Measurements from ENCODE around the gene RCOR2. TPM values are rescaled to one million over a fixed set of nuclear protein-coding genes. Genes with fewer than 3 reads are reported as not detected.

The RCOR2 gene
- total RNA-seq, 1 donor from 2014 or later = 70.6 TPM

DNA sequence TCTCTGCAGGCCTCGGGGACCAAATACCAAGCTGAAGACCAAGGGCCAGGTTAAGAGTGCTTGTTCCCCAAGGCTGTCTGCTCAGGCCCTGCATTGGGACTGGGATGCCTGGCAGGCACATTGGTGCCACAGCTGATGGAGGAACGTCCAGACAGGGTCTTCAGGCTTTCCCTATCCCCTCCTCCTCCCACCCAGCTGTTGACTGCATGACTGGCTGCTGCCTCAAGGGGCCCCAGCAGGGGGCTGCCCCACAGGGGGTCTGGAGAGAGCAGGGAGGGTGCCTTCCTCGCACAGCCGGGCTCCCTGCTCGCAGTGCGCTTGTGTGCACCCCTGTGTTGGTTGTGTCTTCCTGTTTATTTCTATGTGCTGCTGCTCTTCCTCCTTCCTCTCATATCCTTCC, 9.9 kb downstream of the RCOR2 start:
- H3K36me3 ChIP-seq = no peaks in the 10 kb centered on the region
- H3F3A ChIP-seq (ENCODE audit: low read depth) = peaks cover 48% of the 10 kb centered on the region
- DNase-seq (ENCODE audit: low spot score) = no peak
- H3K4me1 ChIP-seq = peaks cover 48% of the 10 kb centered on the region
- H3K4me3 ChIP-seq = no peak overlapping the region
- Mint-ChIP-seq H3K27me3 (ENCODE audit: insufficient read depth, low read depth) (peaks cover 5% of the 10 kb centered on the region), H3K36me3 (peaks cover 5% of the 10 kb centered on the region), H3K27ac (peak overlapping the region; percentile 66), H3K4me3 (no peak overlapping the region), H3K9me3 (no peaks in the 10 kb centered on the region), H3K4me1 (peaks cover 42% of the 10 kb centered on the region)
- no peak overlapping the region for H2AFZ ChIP-seq (replicated peaks)
- H3K9ac ChIP-seq = no peak overlapping the region
- no peak overlapping the region for H3K4me2 ChIP-seq
- no peaks in the 10 kb centered on the region for H3K79me2 ChIP-seq (ENCODE audit: low read depth)
- H3K9me3 ChIP-seq (ENCODE audit: low read depth) = no peaks in the 10 kb centered on the region
- H3K27me3 ChIP-seq = no peaks in the 10 kb centered on the region
- peaks cover 51% of the 10 kb centered on the region for H4K20me1 ChIP-seq (ENCODE audit: low read depth)
- TF ChIP-seq, protein P1, sequence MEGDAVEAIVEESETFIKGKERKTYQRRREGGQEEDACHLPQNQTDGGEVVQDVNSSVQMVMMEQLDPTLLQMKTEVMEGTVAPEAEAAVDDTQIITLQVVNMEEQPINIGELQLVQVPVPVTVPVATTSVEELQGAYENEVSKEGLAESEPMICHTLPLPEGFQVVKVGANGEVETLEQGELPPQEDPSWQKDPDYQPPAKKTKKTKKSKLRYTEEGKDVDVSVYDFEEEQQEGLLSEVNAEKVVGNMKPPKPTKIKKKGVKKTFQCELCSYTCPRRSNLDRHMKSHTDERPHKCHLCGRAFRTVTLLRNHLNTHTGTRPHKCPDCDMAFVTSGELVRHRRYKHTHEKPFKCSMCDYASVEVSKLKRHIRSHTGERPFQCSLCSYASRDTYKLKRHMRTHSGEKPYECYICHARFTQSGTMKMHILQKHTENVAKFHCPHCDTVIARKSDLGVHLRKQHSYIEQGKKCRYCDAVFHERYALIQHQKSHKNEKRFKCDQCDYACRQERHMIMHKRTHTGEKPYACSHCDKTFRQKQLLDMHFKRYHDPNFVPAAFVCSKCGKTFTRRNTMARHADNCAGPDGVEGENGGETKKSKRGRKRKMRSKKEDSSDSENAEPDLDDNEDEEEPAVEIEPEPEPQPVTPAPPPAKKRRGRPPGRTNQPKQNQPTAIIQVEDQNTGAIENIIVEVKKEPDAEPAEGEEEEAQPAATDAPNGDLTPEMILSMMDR (IDR thresholded peaks at IDR 0.05) = no peak
- no peak for TF ChIP-seq EZH2 (IDR thresholded peaks at IDR 0.05)
- TF ChIP-seq EZH2phosphoT487 (IDR thresholded peaks at IDR 0.05) = no peak
- H3K27ac ChIP-seq = no peak overlapping the region

GRCh38 chr11:63906585-63906984, 10.4 kb downstream of the RCOR2 start:
- peaks cover 42% of the 10 kb centered on the region for H3K4me1 Mint-ChIP-seq
- H3K9me3 Mint-ChIP-seq = no peaks in the 10 kb centered on the region
- peaks cover 5% of the 10 kb centered on the region for H3K27me3 Mint-ChIP-seq (ENCODE audit: insufficient read depth, low read depth)
- H3K4me3 Mint-ChIP-seq = no peak overlapping the region
- TF ChIP-seq EZH2phosphoT487 (IDR thresholded peaks at IDR 0.05) (no peak), EZH2 (IDR thresholded peaks at IDR 0.05) (no peak)
- TF ChIP-seq, protein P1 (IDR thresholded peaks at IDR 0.05) = peak; percentile 47
- Histone ChIP-seq H3K36me3 (no peaks in the 10 kb centered on the region), H3K9me3 (ENCODE audit: low read depth) (no peaks in the 10 kb centered on the region), H2AFZ (replicated peaks) (no peak overlapping the region), H3F3A (ENCODE audit: low read depth) (peaks cover 47% of the 10 kb centered on the region), H3K27ac (no peak overlapping the region), H3K9ac (no peak overlapping the region), H3K27me3 (no peaks in the 10 kb centered on the region), H3K4me1 (peaks cover 48% of the 10 kb centered on the region), H3K4me3 (no peak overlapping the region), H3K79me2 (ENCODE audit: low read depth) (no peaks in the 10 kb centered on the region), H3K4me2 (no peak overlapping the region), H4K20me1 (ENCODE audit: low read depth) (peaks cover 47% of the 10 kb centered on the region)
- H3K27ac Mint-ChIP-seq = peak overlapping the region; percentile 66
- peak; percentile 52 for DNase-seq (ENCODE audit: low spot score)
- peaks cover 10% of the 10 kb centered on the region for H3K36me3 Mint-ChIP-seq

- Histone ChIP-seq H3K4me3 (no peak overlapping the region), H3K9me3 (ENCODE audit: low read depth) (no peaks in the 10 kb centered on the region), H3K36me3 (no peaks in the 10 kb centered on the region), H3F3A (ENCODE audit: low read depth) (peaks cover 42% of the 10 kb centered on the region), H3K79me2 (ENCODE audit: low read depth) (no peaks in the 10 kb centered on the region), H3K9ac (no peak overlapping the region), H3K4me2 (no peak overlapping the region), H3K27me3 (no peaks in the 10 kb centered on the region), H3K27ac (no peak overlapping the region), H3K4me1 (peaks cover 43% of the 10 kb centered on the region), H2AFZ (replicated peaks) (no peak overlapping the region), H4K20me1 (ENCODE audit: low read depth) (peaks cover 44% of the 10 kb centered on the region)
- DNase-seq (ENCODE audit: low spot score) = no peak
- peaks cover 13% of the 10 kb centered on the region for H3K36me3 Mint-ChIP-seq
- peaks cover 4% of the 10 kb centered on the region for H3K27me3 Mint-ChIP-seq (ENCODE audit: insufficient read depth, low read depth)
- no peak for TF ChIP-seq EZH2 (IDR thresholded peaks at IDR 0.05)
- TF ChIP-seq, protein P1 (IDR thresholded peaks at IDR 0.05) = no peak
- TF ChIP-seq EZH2phosphoT487 (IDR thresholded peaks at IDR 0.05) = no peak
- H3K9me3 Mint-ChIP-seq = no peaks in the 10 kb centered on the region
- no peak overlapping the region for H3K4me3 Mint-ChIP-seq
- H3K27ac Mint-ChIP-seq = no peak overlapping the region
- peaks cover 39% of the 10 kb centered on the region for H3K4me1 Mint-ChIP-seq
Observed at GRCh38 chr11:63906087-63906486, 10.9 kb downstream of the RCOR2 start.

All from neural progenitor cell (in vitro differentiated cells).